ENCODE measurements around the gene ASCC1.

DNA sequence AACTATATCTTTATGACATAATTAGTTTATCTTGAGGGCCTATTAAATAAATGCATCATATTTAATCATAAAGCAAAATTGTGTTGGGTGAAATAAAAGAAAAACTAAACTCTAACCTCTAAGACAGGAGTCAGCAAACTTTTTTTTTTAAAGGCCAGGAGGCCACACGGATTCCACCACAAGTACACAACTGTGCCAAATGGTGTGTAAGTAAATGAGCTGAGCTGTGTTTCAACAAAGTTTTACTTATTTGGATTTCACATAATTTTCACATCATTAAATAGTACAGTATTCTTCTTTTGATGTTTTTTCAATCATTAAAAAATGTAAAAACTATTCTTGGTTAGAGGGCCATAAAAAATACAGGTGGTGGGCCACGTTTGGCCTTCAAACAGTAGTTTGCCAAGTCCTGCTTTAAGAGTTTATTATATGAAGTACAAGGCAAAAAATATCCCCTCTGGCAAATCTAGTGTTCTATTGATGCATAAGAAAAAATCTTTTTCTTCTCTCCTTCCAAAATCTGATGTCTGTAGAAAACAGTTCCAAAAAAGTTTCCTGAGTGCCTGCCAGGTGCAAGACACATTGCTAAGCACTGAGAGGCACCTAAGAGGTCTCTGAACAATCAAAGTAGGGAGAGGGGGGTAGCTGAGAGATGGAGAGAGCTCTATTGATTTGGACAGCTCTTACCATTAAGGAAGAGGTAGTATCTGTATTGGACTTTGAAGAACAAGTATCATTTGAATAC, 101.2 kb downstream of the ASCC1 start:
- TF ChIP-seq POLR2A (IDR thresholded peaks at IDR 0.05), result no peak
- TF ChIP-seq, protein P1, sequence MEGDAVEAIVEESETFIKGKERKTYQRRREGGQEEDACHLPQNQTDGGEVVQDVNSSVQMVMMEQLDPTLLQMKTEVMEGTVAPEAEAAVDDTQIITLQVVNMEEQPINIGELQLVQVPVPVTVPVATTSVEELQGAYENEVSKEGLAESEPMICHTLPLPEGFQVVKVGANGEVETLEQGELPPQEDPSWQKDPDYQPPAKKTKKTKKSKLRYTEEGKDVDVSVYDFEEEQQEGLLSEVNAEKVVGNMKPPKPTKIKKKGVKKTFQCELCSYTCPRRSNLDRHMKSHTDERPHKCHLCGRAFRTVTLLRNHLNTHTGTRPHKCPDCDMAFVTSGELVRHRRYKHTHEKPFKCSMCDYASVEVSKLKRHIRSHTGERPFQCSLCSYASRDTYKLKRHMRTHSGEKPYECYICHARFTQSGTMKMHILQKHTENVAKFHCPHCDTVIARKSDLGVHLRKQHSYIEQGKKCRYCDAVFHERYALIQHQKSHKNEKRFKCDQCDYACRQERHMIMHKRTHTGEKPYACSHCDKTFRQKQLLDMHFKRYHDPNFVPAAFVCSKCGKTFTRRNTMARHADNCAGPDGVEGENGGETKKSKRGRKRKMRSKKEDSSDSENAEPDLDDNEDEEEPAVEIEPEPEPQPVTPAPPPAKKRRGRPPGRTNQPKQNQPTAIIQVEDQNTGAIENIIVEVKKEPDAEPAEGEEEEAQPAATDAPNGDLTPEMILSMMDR (IDR thresholded peaks at IDR 0.05), result no peak

Measured in gastroesophageal sphincter (tissue), 3 donors.